ENCODE data around the gene TAL1.

DNA sequence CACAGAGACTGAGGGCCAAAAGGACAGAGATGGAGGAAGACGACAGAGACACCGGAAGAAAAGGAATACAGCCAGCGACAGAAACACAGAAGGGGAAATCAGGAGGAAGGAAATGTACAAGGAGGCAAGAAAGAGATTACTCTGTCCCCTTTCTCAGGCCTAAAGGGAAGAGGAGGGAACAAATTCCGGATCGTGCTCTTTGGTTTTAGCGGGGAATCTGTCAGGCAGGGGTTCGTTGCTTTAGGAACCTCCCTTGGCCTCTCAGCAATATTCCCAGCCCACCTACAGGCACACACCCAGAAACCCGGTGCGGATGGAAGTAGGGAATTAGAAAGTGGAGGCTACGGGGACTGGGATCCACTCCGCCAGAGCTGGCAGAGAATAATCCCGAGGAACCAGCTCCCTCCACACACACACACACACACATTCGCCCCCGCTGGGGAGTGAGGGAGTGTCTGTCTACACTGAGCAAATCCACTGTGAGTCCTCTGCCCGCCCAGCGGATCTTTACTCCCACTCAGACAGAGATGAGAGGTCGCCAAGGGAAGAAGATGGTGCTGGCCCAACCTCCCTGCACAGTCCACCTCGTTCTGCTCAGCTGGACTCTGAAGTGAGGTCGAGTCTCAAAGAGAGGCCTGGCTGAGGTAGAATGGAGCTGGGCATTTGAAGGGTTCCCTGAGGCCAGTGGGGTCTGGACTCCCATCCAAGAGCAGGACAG lies 5.7 kb downstream of the TAL1 start:
- TF ChIP-seq, protein P1, sequence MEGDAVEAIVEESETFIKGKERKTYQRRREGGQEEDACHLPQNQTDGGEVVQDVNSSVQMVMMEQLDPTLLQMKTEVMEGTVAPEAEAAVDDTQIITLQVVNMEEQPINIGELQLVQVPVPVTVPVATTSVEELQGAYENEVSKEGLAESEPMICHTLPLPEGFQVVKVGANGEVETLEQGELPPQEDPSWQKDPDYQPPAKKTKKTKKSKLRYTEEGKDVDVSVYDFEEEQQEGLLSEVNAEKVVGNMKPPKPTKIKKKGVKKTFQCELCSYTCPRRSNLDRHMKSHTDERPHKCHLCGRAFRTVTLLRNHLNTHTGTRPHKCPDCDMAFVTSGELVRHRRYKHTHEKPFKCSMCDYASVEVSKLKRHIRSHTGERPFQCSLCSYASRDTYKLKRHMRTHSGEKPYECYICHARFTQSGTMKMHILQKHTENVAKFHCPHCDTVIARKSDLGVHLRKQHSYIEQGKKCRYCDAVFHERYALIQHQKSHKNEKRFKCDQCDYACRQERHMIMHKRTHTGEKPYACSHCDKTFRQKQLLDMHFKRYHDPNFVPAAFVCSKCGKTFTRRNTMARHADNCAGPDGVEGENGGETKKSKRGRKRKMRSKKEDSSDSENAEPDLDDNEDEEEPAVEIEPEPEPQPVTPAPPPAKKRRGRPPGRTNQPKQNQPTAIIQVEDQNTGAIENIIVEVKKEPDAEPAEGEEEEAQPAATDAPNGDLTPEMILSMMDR (IDR thresholded peaks at IDR 0.05) = no peak
- no peak for TF ChIP-seq POLR2A (IDR thresholded peaks at IDR 0.05)
